ENCODE data around the gene POM121L2. TPM values are rescaled to one million over a fixed set of nuclear protein-coding genes. Genes with fewer than 3 reads are reported as not detected.

POM121L2 gene
- total and polyA plus RNA-seq, 8 donors = 0.02 to 0.03 TPM; not detected in 6

GRCh38 chr6:27283279-27283678 lies 28.8 kb downstream of the POM121L2 start:
- 17 to 18% methylated on average over 16 of the region's 16 CpGs for WGBS, 2 donors
- Histone ChIP-seq H3K27me3 (peaks cover 17 to 74% (median 22%) of the 10 kb centered on the region in 4 donors), H3K36me3 (no peaks in the 10 kb centered on the region), H3K4me3 (no peak overlapping the region), H3K9me3 (no peaks in the 10 kb centered on the region), H3K4me1 (no peaks in the 10 kb centered on the region), H3K27ac (no peak overlapping the region)
- no peak for FAIRE-seq
- intact Hi-C loops (cut with DNase I) = no loop called here
- DNase-seq = no peak
- no peak for ATAC-seq
- TF ChIP-seq CTCF (IDR thresholded peaks at IDR 0.05) = no peak

- TF ChIP-seq CTCF (IDR thresholded peaks at IDR 0.05) = no peak
- no peak overlapping the region for H3K27ac ChIP-seq
- H3K4me1 ChIP-seq = no peaks in the 10 kb centered on the region
- 17 to 28% methylated on average over 1 of the region's 1 CpG for WGBS, 2 donors
- peaks cover 13 to 65% (median 15%) of the 10 kb centered on the region in 4 donors for H3K27me3 ChIP-seq
- no peaks in the 10 kb centered on the region for H3K9me3 ChIP-seq
- ATAC-seq (no peak), FAIRE-seq (peak; percentile 96), DNase-seq (no peak)
- H3K36me3 ChIP-seq = no peaks in the 10 kb centered on the region
- intact Hi-C loops (cut with DNase I) = no loop called here
- no peak overlapping the region for H3K4me3 ChIP-seq
These were observed 30.5 kb downstream of the POM121L2 start for GRCh38 chr6:27281569-27281968.

- H3K36me3 ChIP-seq = no peaks in the 10 kb centered on the region
- ATAC-seq = no peak
- H3K27me3 ChIP-seq = peaks cover 13 to 64% (median 15%) of the 10 kb centered on the region in 4 donors
- TF ChIP-seq CTCF (IDR thresholded peaks at IDR 0.05) = no peak
- H3K4me3 ChIP-seq = no peak overlapping the region
- intact Hi-C loops (cut with DNase I) = no loop called here
- DNase-seq = no peak
- FAIRE-seq = no peak
- H3K27ac ChIP-seq = no peak overlapping the region
- H3K9me3 ChIP-seq = no peaks in the 10 kb centered on the region
- H3K4me1 ChIP-seq = no peaks in the 10 kb centered on the region
- WGBS, 2 donors = 10 to 11% methylated on average over 13 of the region's 13 CpGs
These were observed 31.0 kb downstream of the POM121L2 start for GRCh38 chr6:27281105-27281539.

GRCh38 chr6:27280540-27281000 lies 31.5 kb downstream of the POM121L2 start:
- DNase-seq (no peak), FAIRE-seq (no peak), ATAC-seq (no peak)
- intact Hi-C loops (cut with DNase I) = no loop called here
- Histone ChIP-seq H3K4me3 (no peak overlapping the region), H3K27me3 (peaks cover 13 to 69% (median 15%) of the 10 kb centered on the region in 4 donors), H3K4me1 (no peaks in the 10 kb centered on the region), H3K36me3 (no peaks in the 10 kb centered on the region), H3K9me3 (no peaks in the 10 kb centered on the region), H3K27ac (no peak overlapping the region)
- TF ChIP-seq CTCF (IDR thresholded peaks at IDR 0.05) = no peak
- WGBS, 2 donors = 8 to 14% methylated on average over 9 of the region's 9 CpGs

GRCh38 chr6:27280064-27280539 lies 32.0 kb downstream of the POM121L2 start:
- FAIRE-seq (no peak), ATAC-seq (peak; percentile 58 to 73 (median 60)), DNase-seq (peak in 1 of 6 donors; percentile 44)
- H3K9me3 ChIP-seq = no peaks in the 10 kb centered on the region
- peaks cover 13 to 69% (median 15%) of the 10 kb centered on the region in 4 donors for H3K27me3 ChIP-seq
- TF ChIP-seq CTCF (IDR thresholded peaks at IDR 0.05) = no peak
- 3 to 4% methylated on average over 17 of the region's 17 CpGs for WGBS, 2 donors
- no peaks in the 10 kb centered on the region for H3K4me1 ChIP-seq
- H3K27ac ChIP-seq = no peak overlapping the region
- H3K4me3 ChIP-seq = peak overlapping the region in 1 of 4 donors; percentile 1
- intact Hi-C loops (cut with DNase I) = no loop called here
- H3K36me3 ChIP-seq = no peaks in the 10 kb centered on the region
